Natural killer cell treated with Interleukin-12 subunit alpha and Interleukin-12 subunit beta and Interleukin-15 and Interleukin-18, amount 100 ng/mL, for 72 hours (primary cell): ENCODE measurements around the gene LMOD3. TPM values are rescaled to one million over a fixed set of nuclear protein-coding genes. Genes with fewer than 3 reads are reported as not detected.

Experiments used
- ATAC-seq, 2 donors: fragments of 150-1000 bp; cut with Tn5 transposase in 1 of 2; sonication (Bioruptor Pico), chemical (Tn5 transposase) in 1 of 2; 2 replicates each; pipeline ENCODE4 v1.10.0; 2021
- DNase-seq: peaks from one replicate; pipeline ENCODE4 v3.0.0; 2022; ENCODE audit warnings: low spot score
- H3K27ac Mint-ChIP-seq, 2 donors: 1 replicate in 1 of 2; 2 replicates in 1 of 2; pipeline ENCODE4 v1.8.0; 2022; ENCODE audit warnings: mixed read lengths in 2 of 2, mild to moderate bottlenecking in 1 of 2, moderate library complexity in 1 of 2
- H3K27me3 Mint-ChIP-seq, 2 donors: 1 replicate in 1 of 2; 2 replicates in 1 of 2; pipeline ENCODE4 v1.8.0; 2022; ENCODE audit warnings: mixed read lengths in 2 of 2
- H3K36me3 Mint-ChIP-seq: one replicate; pipeline ENCODE4 v1.8.0; 2022; ENCODE audit warnings: mixed read lengths
- H3K4me1 Mint-ChIP-seq, 2 donors: 1 replicate in 1 of 2; 2 replicates in 1 of 2; pipeline ENCODE4 v1.8.0; 2022; ENCODE audit warnings: low read depth in 2 of 2, mixed read lengths in 2 of 2, mild to moderate bottlenecking in 1 of 2
- H3K4me3 Mint-ChIP-seq: one replicate; pipeline ENCODE4 v1.8.0; 2022; ENCODE audit warnings: mixed read lengths
- H3K9me3 Mint-ChIP-seq: 2 replicates; pipeline ENCODE4 v1.8.0; 2022; ENCODE audit warnings: mixed read lengths
- total RNA-seq, 2 donors: library from RNA; stranded (reverse); gene quantifications; one replicate each; pipeline ENCODE4 v1.2.3, GENCODE V29; 2022

The LMOD3 gene
- total RNA-seq, 2 donors from 2014 or later = not detected

GRCh38 chr3:69142797-69143454 is 20.5 kb upstream of the LMOD3 start:
- Mint-ChIP-seq H3K27ac (no peak overlapping the region), H3K36me3 (no peaks in the 10 kb centered on the region), H3K9me3 (no peaks in the 10 kb centered on the region), H3K27me3 (peaks cover 11 to 28% of the 10 kb centered on the region in 2 donors), H3K4me3 (no peak overlapping the region), H3K4me1 (no peaks in the 10 kb centered on the region)
- no peak for DNase-seq
- no peak for ATAC-seq

- no peaks in the 10 kb centered on the region for H3K9me3 Mint-ChIP-seq
- ATAC-seq (no peak), DNase-seq (no peak)
- no peaks in the 10 kb centered on the region for H3K36me3 Mint-ChIP-seq
- no peak overlapping the region for H3K27ac Mint-ChIP-seq
- H3K4me1 Mint-ChIP-seq = no peaks in the 10 kb centered on the region
- H3K4me3 Mint-ChIP-seq = no peak overlapping the region
- H3K27me3 Mint-ChIP-seq = peaks cover 11 to 28% of the 10 kb centered on the region in 2 donors
Observed at GRCh38 chr3:69142090-69142489, 19.7 kb upstream of the LMOD3 start.

GRCh38 chr3:69141313-69141712 is 18.9 kb upstream of the LMOD3 start:
- DNase-seq (no peak), ATAC-seq (no peak)
- Mint-ChIP-seq H3K36me3 (no peaks in the 10 kb centered on the region), H3K27ac (no peak overlapping the region), H3K4me3 (no peak overlapping the region), H3K27me3 (peaks cover 13 to 28% of the 10 kb centered on the region in 2 donors), H3K9me3 (no peaks in the 10 kb centered on the region), H3K4me1 (no peaks in the 10 kb centered on the region)

GRCh38 chr3:69137412-69137811 is 15.0 kb upstream of the LMOD3 start:
- H3K36me3 Mint-ChIP-seq = no peaks in the 10 kb centered on the region
- no peak overlapping the region for H3K4me3 Mint-ChIP-seq
- H3K27me3 Mint-ChIP-seq = peaks cover 17 to 28% of the 10 kb centered on the region in 2 donors

GRCh38 chr3:69137005-69137404 is 14.6 kb upstream of the LMOD3 start:
- Mint-ChIP-seq H3K4me1 (no peaks in the 10 kb centered on the region), H3K9me3 (no peaks in the 10 kb centered on the region), H3K27ac (no peak overlapping the region), H3K27me3 (peaks cover 17 to 28% of the 10 kb centered on the region in 2 donors), H3K36me3 (no peaks in the 10 kb centered on the region), H3K4me3 (no peak overlapping the region)
- ATAC-seq = no peak
- no peak for DNase-seq

More at GRCh38 chr3:69137412-69137811, 15.0 kb upstream of the LMOD3 start:
- H3K9me3 Mint-ChIP-seq = no peaks in the 10 kb centered on the region
- no peaks in the 10 kb centered on the region for H3K4me1 Mint-ChIP-seq
- no peak overlapping the region for H3K27ac Mint-ChIP-seq
- DNase-seq = no peak
- ATAC-seq = no peak

GRCh38 chr3:69130689-69131088 is 8.3 kb upstream of the LMOD3 start:
- DNase-seq = no peak
- Mint-ChIP-seq H3K9me3 (no peaks in the 10 kb centered on the region), H3K36me3 (no peaks in the 10 kb centered on the region), H3K4me1 (no peaks in the 10 kb centered on the region), H3K27ac (no peak overlapping the region), H3K4me3 (no peak overlapping the region), H3K27me3 (peaks cover 8 to 15% of the 10 kb centered on the region in 2 donors)
- no peak for ATAC-seq

- no peak for ATAC-seq
- DNase-seq = no peak
- no peaks in the 10 kb centered on the region for H3K36me3 Mint-ChIP-seq
Observed at GRCh38 chr3:69129531-69129930, 7.1 kb upstream of the LMOD3 start.

GRCh38 chr3:69128509-69128908 is 6.1 kb upstream of the LMOD3 start:
- no peak for ATAC-seq

More at GRCh38 chr3:69129531-69129930, 7.1 kb upstream of the LMOD3 start:
- Mint-ChIP-seq H3K27me3 (peaks cover 5% of the 10 kb centered on the region in 2 donors), H3K9me3 (no peaks in the 10 kb centered on the region), H3K4me1 (no peaks in the 10 kb centered on the region), H3K27ac (no peak overlapping the region), H3K4me3 (no peak overlapping the region)

GRCh38 chr3:69126999-69127398 is 4.6 kb upstream of the LMOD3 start:
- Mint-ChIP-seq H3K9me3 (no peaks in the 10 kb centered on the region), H3K27me3 (peaks cover 5% of the 10 kb centered on the region in 2 donors), H3K27ac (no peak overlapping the region), H3K4me1 (no peaks in the 10 kb centered on the region), H3K4me3 (no peak overlapping the region), H3K36me3 (no peaks in the 10 kb centered on the region)
- DNase-seq (no peak), ATAC-seq (no peak)

More at GRCh38 chr3:69128509-69128908, 6.1 kb upstream of the LMOD3 start:
- Mint-ChIP-seq H3K36me3 (no peaks in the 10 kb centered on the region), H3K4me3 (no peak overlapping the region), H3K4me1 (no peaks in the 10 kb centered on the region), H3K9me3 (no peaks in the 10 kb centered on the region), H3K27me3 (peaks cover 5% of the 10 kb centered on the region in 2 donors), H3K27ac (no peak overlapping the region)
- DNase-seq = no peak

- DNase-seq (no peak), ATAC-seq (no peak)
- no peaks in the 10 kb centered on the region for H3K9me3 Mint-ChIP-seq
- no peak overlapping the region for H3K27ac Mint-ChIP-seq
- no peaks in the 10 kb centered on the region for H3K36me3 Mint-ChIP-seq
- no peak overlapping the region for H3K4me3 Mint-ChIP-seq
- H3K4me1 Mint-ChIP-seq = peaks cover 0 to under 1% of the 10 kb centered on the region in 2 donors
- peaks cover 5% of the 10 kb centered on the region in 2 donors for H3K27me3 Mint-ChIP-seq
Observed at GRCh38 chr3:69126216-69126615, 3.8 kb upstream of the LMOD3 start.

- Mint-ChIP-seq H3K4me1 (peaks cover 3 to 6% of the 10 kb centered on the region in 2 donors), H3K27me3 (peaks cover 3 to 4% of the 10 kb centered on the region in 2 donors), H3K27ac (no peak overlapping the region), H3K4me3 (no peak overlapping the region), H3K9me3 (no peaks in the 10 kb centered on the region), H3K36me3 (no peaks in the 10 kb centered on the region)
- DNase-seq (no peak), ATAC-seq (no peak)
Observed at GRCh38 chr3:69121950-69122349, 445 bp downstream of the LMOD3 start.

- DNase-seq (no peak), ATAC-seq (no peak)
- H3K4me1 Mint-ChIP-seq = peaks cover 3 to 6% of the 10 kb centered on the region in 2 donors
- H3K27me3 Mint-ChIP-seq = no peaks in the 10 kb centered on the region
- no peaks in the 10 kb centered on the region for H3K36me3 Mint-ChIP-seq
- H3K9me3 Mint-ChIP-seq = no peaks in the 10 kb centered on the region
- H3K27ac Mint-ChIP-seq = no peak overlapping the region
- H3K4me3 Mint-ChIP-seq = no peak overlapping the region
Observed at GRCh38 chr3:69121513-69121912, 882 bp downstream of the LMOD3 start.

GRCh38 chr3:69120879-69121464 is 1.4 kb downstream of the LMOD3 start:
- DNase-seq (peak; percentile 84), ATAC-seq (peak in 1 of 2 donors; percentile 59)
- Mint-ChIP-seq H3K4me3 (no peak overlapping the region), H3K27me3 (no peaks in the 10 kb centered on the region), H3K9me3 (no peaks in the 10 kb centered on the region), H3K27ac (no peak overlapping the region), H3K36me3 (no peaks in the 10 kb centered on the region), H3K4me1 (peaks cover 3 to 6% of the 10 kb centered on the region in 2 donors)

GRCh38 chr3:69119681-69120080 is 2.7 kb downstream of the LMOD3 start:
- DNase-seq (no peak), ATAC-seq (no peak)
- Mint-ChIP-seq H3K36me3 (no peaks in the 10 kb centered on the region), H3K27ac (no peak overlapping the region), H3K27me3 (no peaks in the 10 kb centered on the region), H3K4me3 (no peak overlapping the region), H3K9me3 (no peaks in the 10 kb centered on the region), H3K4me1 (peaks cover 3 to 6% of the 10 kb centered on the region in 2 donors)
